ENCODE results near the gene JAK1.

DNA sequence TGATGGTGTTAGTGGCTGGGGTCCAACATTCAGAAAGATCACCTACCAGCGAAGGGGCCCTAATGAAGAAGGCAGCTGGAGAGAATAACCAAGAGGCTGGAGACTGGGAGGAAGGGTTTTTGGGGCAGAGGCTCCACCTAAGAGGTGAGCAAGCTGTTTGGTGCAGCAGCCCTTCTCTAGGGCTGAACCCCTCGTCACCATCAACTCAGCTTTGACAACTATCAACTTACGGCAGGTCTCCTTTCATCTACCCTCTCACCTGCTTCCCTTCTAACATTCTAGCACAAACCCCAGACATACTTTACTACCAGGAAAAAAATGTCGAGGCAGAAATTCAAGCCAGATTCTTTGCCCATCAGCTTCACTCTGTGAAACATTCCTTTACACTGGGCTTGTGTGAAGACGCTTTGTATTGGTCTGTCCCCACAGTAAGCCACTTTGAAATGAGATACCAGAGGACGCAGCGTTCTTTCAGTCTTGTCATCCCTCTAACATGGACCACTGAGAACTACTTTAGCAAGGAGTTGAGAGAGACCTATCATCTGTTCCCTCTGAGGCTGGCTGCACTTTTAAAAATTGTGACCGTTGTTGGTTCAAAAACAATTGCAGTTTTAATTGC is 136.8 kb downstream of the JAK1 start:
- no peak for TF ChIP-seq EZH2 (IDR thresholded peaks at IDR 0.05; ENCODE audit: insufficient read depth, low read length)
- TF ChIP-seq, protein P1, sequence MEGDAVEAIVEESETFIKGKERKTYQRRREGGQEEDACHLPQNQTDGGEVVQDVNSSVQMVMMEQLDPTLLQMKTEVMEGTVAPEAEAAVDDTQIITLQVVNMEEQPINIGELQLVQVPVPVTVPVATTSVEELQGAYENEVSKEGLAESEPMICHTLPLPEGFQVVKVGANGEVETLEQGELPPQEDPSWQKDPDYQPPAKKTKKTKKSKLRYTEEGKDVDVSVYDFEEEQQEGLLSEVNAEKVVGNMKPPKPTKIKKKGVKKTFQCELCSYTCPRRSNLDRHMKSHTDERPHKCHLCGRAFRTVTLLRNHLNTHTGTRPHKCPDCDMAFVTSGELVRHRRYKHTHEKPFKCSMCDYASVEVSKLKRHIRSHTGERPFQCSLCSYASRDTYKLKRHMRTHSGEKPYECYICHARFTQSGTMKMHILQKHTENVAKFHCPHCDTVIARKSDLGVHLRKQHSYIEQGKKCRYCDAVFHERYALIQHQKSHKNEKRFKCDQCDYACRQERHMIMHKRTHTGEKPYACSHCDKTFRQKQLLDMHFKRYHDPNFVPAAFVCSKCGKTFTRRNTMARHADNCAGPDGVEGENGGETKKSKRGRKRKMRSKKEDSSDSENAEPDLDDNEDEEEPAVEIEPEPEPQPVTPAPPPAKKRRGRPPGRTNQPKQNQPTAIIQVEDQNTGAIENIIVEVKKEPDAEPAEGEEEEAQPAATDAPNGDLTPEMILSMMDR (IDR thresholded peaks at IDR 0.05; ENCODE audit: insufficient read depth, low read depth, low read length) = no peak
